ENCODE measurements around the gene FES.
"Not testable (repeated sequence)": the region's sequence is repeated elsewhere in the genome, so short reads cannot be mapped to it uniquely, and the experiment has no call there.

FES gene

DNA sequence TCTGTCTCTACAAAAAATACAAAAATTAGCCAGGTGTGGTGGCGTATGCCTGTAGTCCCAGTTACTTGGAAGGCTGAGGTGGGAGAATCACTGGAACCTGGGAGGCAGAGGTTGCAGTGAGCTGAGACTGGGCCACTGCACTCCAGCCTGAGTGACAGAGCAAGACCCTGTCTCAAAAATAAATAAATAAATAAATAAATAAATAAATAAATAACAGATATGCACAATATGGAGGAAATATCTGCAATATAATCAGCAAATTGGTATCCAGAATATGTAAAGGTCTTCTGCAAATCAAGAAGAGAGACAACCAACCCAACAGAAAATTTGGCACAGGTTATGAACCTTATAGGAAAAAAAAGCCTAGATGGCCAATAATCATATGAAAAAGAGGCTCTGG lies 34.9 kb upstream of the FES start:
- not testable (repeated sequence) for H3K4me3 ChIP-seq (ENCODE audit: low read length); H3K9me3 ChIP-seq (ENCODE audit: control insufficient read depth, low read length); H3K4me1 ChIP-seq (ENCODE audit: control insufficient read depth, insufficient read depth, low read length); H3K27me3 ChIP-seq (ENCODE audit: control insufficient read depth, insufficient read depth, low read length); H3K36me3 ChIP-seq (ENCODE audit: control insufficient read depth, insufficient read depth, low read length); H3K9ac ChIP-seq (ENCODE audit: low read length)

DNA sequence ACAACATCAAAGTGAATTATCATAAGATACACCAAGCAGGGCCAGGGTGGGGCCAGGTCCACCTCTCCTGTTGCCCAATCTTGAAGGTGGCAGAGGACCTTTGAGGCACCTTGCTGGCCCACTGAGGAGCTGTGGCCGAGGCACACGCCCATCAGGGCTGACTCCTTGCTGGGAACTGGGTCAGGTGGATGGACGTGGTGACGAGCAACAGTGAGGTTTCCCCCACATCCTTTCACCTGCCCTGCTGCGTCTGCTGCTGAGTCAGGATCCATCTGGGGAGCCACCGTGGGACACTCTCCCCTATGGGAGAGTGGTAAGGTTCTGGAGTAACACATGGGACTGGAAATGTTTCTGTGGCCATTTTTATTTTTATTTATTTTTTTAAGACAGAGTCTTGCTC lies 33.2 kb upstream of the FES start:
- Histone ChIP-seq H3K4me1 (ENCODE audit: control insufficient read depth, insufficient read depth, low read length) (no peaks in the 10 kb centered on the region), H3K27me3 (ENCODE audit: control insufficient read depth, insufficient read depth, low read length) (no peaks in the 10 kb centered on the region), H3K9me3 (ENCODE audit: control insufficient read depth, low read length) (no peaks in the 10 kb centered on the region), H3K9ac (ENCODE audit: low read length) (no peak overlapping the region), H3K4me3 (ENCODE audit: low read length) (no peak overlapping the region), H3K36me3 (ENCODE audit: control insufficient read depth, insufficient read depth, low read length) (no peaks in the 10 kb centered on the region)

DNA sequence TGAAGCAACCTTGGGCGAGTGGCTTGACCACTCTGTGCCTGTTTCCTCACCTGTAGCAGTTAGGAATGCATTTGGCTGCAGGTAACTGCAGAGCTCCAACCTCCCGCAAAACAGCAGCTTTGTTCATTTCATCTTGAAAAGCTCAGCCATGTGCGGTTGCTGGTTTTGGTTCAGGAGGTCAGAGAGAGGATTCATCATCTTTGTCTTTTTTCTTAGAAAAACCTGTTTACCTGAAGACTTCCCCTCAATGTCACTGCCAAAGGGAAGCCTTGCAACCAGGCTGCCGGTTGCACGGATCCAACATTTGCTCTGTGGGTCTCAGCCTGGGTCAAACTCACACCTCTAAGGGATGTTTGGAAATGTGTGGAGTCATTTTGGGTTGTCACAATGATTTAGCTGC lies 32.4 kb upstream of the FES start:
- Histone ChIP-seq H3K4me3 (ENCODE audit: low read length) (no peak overlapping the region), H3K9me3 (ENCODE audit: control insufficient read depth, low read length) (no peaks in the 10 kb centered on the region)

DNA sequence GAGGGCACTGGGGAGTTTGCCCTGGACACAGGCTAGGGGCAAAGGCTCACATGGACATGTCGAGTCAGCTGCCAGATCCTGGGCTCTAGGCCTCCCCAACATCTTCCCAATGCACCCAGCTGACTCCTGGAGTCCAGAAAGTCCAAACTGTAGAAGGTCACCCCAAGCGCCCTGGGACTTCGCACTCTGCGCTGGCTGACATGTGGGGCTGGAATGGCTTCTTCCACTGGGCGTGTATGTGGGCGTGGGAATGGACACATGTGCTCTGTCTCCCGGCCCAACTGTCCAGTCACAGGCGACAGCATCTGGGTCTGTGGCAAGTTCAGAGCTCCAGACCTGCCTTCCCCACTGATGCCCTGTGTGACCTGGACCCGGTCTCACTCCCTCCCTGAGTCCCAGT lies 29.2 kb upstream of the FES start:
- peaks cover 23% of the 10 kb centered on the region for H3K4me1 ChIP-seq (ENCODE audit: control insufficient read depth, insufficient read depth, low read length)
- no peak overlapping the region for H3K4me3 ChIP-seq (ENCODE audit: low read length)
- no peaks in the 10 kb centered on the region for H3K9me3 ChIP-seq (ENCODE audit: control insufficient read depth, low read length)
- H3K36me3 ChIP-seq (ENCODE audit: control insufficient read depth, insufficient read depth, low read length) = no peaks in the 10 kb centered on the region
- H3K9ac ChIP-seq (ENCODE audit: low read length) = no peak overlapping the region
- H3K27me3 ChIP-seq (ENCODE audit: control insufficient read depth, insufficient read depth, low read length) = no peaks in the 10 kb centered on the region

More for the DNA sequence above, 32.4 kb upstream of the FES start:
- Histone ChIP-seq H3K4me1 (ENCODE audit: control insufficient read depth, insufficient read depth, low read length) (peaks cover 6% of the 10 kb centered on the region), H3K9ac (ENCODE audit: low read length) (no peak overlapping the region), H3K36me3 (ENCODE audit: control insufficient read depth, insufficient read depth, low read length) (no peaks in the 10 kb centered on the region), H3K27me3 (ENCODE audit: control insufficient read depth, insufficient read depth, low read length) (no peaks in the 10 kb centered on the region)

DNA sequence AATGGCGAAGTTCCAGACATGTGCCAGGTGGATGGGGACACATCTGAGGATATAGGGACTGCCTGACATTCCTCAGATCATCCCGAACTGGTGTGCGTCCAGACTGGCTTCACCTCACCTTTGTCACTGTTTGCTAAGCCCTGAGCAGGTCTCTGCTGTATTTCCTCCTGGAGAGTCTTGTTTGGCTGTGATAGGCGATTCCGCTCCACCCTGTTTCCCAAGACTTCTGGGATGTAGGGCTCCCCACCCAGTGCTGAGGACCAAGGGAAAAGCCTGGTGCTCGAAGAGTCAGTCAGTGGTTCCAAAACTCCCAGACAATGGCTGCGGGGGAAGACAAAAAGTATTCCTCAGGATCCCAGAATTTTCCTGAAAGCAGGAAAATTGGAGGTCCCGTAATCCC lies 27.0 kb upstream of the FES start:
- no peak overlapping the region for H3K9ac ChIP-seq (ENCODE audit: low read length)
- H3K36me3 ChIP-seq (ENCODE audit: control insufficient read depth, insufficient read depth, low read length) = no peaks in the 10 kb centered on the region
- no peaks in the 10 kb centered on the region for H3K27me3 ChIP-seq (ENCODE audit: control insufficient read depth, insufficient read depth, low read length)

DNA sequence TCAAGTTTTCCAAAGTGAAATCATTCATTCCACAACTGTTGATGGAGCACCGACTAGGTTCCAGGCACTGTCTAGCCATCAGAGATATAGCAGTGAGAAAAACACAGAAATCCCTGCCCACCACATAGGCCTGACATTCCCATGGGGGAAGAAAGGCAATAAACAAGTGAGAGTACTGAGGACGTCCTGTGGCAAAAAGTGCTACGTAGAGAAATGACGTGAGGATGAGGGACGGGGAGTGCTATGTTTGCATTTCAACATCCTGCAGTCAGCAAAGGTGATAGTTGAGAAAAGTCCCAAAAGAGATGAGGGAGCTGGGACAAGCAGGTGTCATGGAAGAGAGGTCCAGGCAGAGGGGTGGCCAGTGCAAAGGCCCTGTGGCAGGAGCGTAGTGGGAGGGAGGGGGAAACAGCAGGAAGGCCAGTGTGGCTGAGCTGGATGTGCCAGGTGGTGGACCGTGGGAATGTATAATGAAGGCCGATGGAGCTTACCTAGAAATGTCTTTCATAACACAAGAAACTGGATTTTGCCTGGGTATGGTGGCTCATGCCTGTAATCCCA lies 26.3 kb upstream of the FES start:
- Histone ChIP-seq H3K4me1 (ENCODE audit: control insufficient read depth, insufficient read depth, low read length) (peaks cover 30% of the 10 kb centered on the region), H3K9ac (ENCODE audit: low read length) (no peak overlapping the region), H3K4me3 (ENCODE audit: low read length) (no peak overlapping the region), H3K9me3 (ENCODE audit: control insufficient read depth, low read length) (no peaks in the 10 kb centered on the region), H3K36me3 (ENCODE audit: control insufficient read depth, insufficient read depth, low read length) (no peaks in the 10 kb centered on the region), H3K27me3 (ENCODE audit: control insufficient read depth, insufficient read depth, low read length) (no peaks in the 10 kb centered on the region)

More for the DNA sequence above, 27.0 kb upstream of the FES start:
- peaks cover 30% of the 10 kb centered on the region for H3K4me1 ChIP-seq (ENCODE audit: control insufficient read depth, insufficient read depth, low read length)
- no peaks in the 10 kb centered on the region for H3K9me3 ChIP-seq (ENCODE audit: control insufficient read depth, low read length)
- H3K4me3 ChIP-seq (ENCODE audit: low read length) = no peak overlapping the region

DNA sequence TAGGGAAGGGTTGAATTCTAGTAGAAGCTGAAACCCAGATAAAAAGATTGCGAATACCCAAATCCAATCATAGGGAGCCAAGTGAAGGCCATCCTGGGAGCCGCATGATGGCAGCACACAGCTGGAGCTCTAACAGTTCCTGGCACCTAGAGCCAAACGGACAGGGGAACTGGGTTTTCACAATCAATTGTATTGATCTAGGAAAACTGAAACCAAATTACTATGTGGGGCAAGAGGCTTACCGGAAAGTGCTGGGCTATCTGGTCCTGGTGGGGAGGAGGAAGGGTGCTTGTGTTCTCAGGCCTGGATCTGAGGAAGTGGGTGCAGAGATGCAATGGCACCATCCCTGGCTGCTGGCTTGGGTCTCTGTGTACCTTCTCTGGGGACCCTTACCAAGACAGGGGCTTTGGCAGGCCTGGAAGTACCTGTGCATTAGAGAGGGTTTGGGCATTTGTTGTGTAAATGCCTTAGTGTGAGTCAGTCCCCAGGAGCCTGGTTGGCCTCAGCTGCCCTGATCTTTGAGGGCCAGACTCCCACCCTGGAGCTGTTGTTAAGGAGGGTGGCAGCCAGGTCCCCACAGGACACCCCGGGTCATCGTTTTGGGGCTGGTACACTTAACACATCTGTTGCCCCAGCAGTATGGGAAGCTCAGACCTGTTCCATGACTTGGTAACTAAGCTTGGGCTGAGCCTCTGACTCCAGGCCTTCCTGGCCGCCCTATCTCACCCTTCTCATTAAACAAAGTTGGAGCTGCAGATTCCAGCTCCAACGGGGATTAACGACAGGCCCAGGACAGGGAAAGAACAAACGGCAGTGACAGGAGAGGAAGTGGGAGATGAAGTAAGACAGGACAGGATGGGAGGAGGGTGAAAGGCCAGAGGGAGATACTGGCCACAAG lies 24.8 kb upstream of the FES start:
- Histone ChIP-seq H3K9ac (ENCODE audit: low read length) (no peak overlapping the region), H3K27me3 (ENCODE audit: control insufficient read depth, insufficient read depth, low read length) (no peaks in the 10 kb centered on the region), H3K4me1 (ENCODE audit: control insufficient read depth, insufficient read depth, low read length) (peaks cover 30% of the 10 kb centered on the region), H3K36me3 (ENCODE audit: control insufficient read depth, insufficient read depth, low read length) (no peaks in the 10 kb centered on the region), H3K9me3 (ENCODE audit: control insufficient read depth, low read length) (no peaks in the 10 kb centered on the region), H3K4me3 (ENCODE audit: low read length) (no peak overlapping the region)

DNA sequence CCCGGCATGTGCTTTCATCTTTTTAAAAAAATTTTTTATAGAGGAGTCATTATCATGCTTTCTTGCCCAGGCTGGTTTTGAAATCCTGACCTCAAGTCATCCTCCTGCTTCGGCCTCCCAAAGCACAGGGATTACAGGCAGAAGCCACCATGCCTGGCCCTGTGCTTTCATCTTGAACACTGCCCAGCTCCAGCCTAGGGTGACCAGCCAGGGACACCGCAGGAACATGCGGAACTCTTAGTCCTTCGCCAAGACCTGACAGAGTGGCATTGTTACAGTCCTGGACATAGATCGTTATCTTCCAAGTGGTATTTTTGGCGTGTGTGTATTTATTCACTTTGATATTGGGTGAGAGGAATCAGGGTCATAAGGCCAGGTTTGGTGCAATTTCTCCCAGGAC lies 23.9 kb upstream of the FES start:
- H3K27me3 ChIP-seq (ENCODE audit: control insufficient read depth, insufficient read depth, low read length) = no peaks in the 10 kb centered on the region
- H3K9ac ChIP-seq (ENCODE audit: low read length) = no peak overlapping the region
- H3K36me3 ChIP-seq (ENCODE audit: control insufficient read depth, insufficient read depth, low read length) = no peaks in the 10 kb centered on the region
- H3K4me3 ChIP-seq (ENCODE audit: low read length) = no peak overlapping the region
- peaks cover 30% of the 10 kb centered on the region for H3K4me1 ChIP-seq (ENCODE audit: control insufficient read depth, insufficient read depth, low read length)
- no peaks in the 10 kb centered on the region for H3K9me3 ChIP-seq (ENCODE audit: control insufficient read depth, low read length)

DNA sequence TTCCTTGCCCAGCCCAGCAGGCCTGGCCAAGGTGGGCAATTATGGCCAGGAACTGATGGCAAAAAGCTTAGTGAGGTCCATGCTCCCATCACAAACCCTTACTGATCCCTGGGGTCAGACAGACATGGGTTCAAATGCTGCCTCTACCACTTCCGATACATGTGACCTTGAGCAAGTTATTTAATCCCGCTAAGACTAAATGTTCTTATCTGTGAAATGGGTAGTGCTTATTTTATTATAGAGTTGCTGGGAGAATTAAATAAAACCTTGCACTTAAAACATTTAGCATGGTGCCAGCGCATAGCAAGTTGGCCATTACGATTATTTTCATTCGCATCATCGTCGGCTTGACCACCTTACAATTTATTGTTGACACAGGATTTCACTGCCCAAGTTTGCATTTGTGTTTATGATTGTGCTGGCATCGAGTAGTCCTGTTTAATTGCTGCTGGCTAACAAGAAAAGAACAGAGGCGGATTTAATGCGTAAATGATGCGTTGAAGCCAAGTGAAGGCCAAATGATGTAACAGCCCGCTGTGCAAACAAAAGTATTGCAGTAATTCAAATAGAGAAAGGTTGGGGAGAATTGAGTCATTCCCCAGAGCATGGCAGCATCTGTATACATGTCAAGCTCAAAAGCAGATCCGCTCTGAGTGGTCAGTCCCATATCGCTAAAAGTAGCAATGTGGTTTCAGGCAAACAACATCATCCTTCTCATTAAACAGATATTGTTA lies 23.2 kb upstream of the FES start:
- Histone ChIP-seq H3K9me3 (ENCODE audit: control insufficient read depth, low read length) (no peaks in the 10 kb centered on the region), H3K9ac (ENCODE audit: low read length) (no peak overlapping the region), H3K27me3 (ENCODE audit: control insufficient read depth, insufficient read depth, low read length) (no peaks in the 10 kb centered on the region), H3K4me1 (ENCODE audit: control insufficient read depth, insufficient read depth, low read length) (peaks cover 30% of the 10 kb centered on the region), H3K36me3 (ENCODE audit: control insufficient read depth, insufficient read depth, low read length) (no peaks in the 10 kb centered on the region), H3K4me3 (ENCODE audit: low read length) (no peak overlapping the region)

DNA sequence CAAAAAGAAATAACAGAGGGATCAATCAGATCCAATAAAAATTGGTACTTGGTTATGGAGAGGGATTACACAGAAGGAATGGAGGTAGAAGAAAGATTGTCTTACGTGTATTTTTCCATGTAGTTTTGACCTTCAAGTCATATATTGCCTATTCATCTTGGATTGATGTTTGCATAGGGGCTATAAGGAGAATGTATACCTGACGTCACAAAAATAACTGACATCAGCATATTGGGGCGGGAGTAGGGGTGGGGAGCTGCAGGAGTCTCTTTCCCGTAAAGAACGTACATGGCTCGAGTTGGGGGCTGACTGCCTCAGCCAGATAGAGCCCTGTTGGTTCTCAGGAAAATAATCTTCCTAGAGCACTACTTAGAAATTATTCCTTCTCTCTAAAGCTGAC lies 21.8 kb upstream of the FES start:
- H3K9me3 ChIP-seq (ENCODE audit: control insufficient read depth, low read length) = no peaks in the 10 kb centered on the region
- H3K36me3 ChIP-seq (ENCODE audit: control insufficient read depth, insufficient read depth, low read length) = no peaks in the 10 kb centered on the region
- no peak overlapping the region for H3K9ac ChIP-seq (ENCODE audit: low read length)
- no peak overlapping the region for H3K4me3 ChIP-seq (ENCODE audit: low read length)
- H3K4me1 ChIP-seq (ENCODE audit: control insufficient read depth, insufficient read depth, low read length) = peaks cover 21% of the 10 kb centered on the region
- H3K27me3 ChIP-seq (ENCODE audit: control insufficient read depth, insufficient read depth, low read length) = no peaks in the 10 kb centered on the region

DNA sequence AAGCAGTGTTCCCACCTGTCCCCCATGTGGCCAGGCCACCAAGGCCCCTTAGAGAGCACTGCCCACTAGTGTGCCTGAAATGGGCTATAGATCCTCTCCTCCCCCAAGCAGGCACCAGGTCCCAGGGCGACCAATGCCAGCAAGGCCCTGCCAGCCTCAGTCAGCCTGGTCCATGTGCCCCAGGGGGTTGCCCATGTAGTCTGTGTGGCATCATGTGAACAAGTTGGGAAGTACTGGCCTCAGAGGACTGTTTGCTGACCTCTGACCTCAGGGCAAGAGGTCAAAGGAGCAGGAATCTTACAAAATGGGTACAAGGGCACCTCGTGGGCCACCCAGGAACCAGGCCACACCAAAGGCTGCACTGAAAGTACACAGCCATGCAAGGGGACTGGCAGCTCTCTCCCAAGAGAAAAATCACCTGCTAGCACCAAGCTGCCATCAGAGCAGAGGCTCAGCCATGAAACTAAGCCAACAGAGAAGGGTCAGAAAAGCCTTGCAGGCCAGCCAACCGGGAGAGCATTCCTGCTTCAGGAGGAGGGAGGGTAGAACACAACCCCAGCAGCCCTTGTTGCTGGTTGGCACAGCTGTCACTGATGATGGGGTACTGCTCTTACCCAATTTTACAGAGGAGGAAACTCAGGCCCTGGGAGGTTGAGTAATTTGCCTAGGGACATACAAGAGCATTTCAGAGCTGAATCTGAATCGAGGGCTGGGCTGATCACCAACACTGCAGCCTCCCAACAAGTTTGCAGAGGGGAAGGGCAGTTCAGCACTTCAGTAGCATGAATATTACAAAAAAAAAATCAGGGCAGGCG lies 21.1 kb upstream of the FES start:
- Histone ChIP-seq H3K9ac (ENCODE audit: low read length) (no peak overlapping the region), H3K9me3 (ENCODE audit: control insufficient read depth, low read length) (no peaks in the 10 kb centered on the region), H3K4me1 (ENCODE audit: control insufficient read depth, insufficient read depth, low read length) (peaks cover 17% of the 10 kb centered on the region), H3K27me3 (ENCODE audit: control insufficient read depth, insufficient read depth, low read length) (no peaks in the 10 kb centered on the region), H3K36me3 (ENCODE audit: control insufficient read depth, insufficient read depth, low read length) (no peaks in the 10 kb centered on the region), H3K4me3 (ENCODE audit: low read length) (no peak overlapping the region)

Measured in mucosa of stomach (tissue), 1 donor.